K562 (cell line): Measurements from ENCODE around the gene RSRC1.

Experiments
- MYC ChIP-seq, 2 experiments: fragments of 250-450 bp in 1 of 2; sonication (Bioruptor Pico) in 1 of 2; IDR thresholded peaks; 2 replicates each; pipeline versions ENCODE4 v1.5.1 to v1.6.1; 2012 to 2021; ENCODE audit warnings: low read depth in 2 of 2, borderline replicate concordance in 1 of 2, improper control_type of control experiment in 1 of 2, low read length in 1 of 2, mild to moderate bottlenecking in 1 of 2, moderate library complexity in 1 of 2
- NFYB ChIP-seq: IDR thresholded peaks from 2 replicates; pipeline ENCODE4 v1.6.1; 2011; ENCODE audit warnings: mild to moderate bottlenecking, moderate library complexity; ENCODE audit not compliant: insufficient read length; ENCODE audit errors: extremely low read depth
- RERE ChIP-seq: sonication (generic); formaldehyde crosslinking; IDR thresholded peaks from 2 replicates; pipeline ENCODE4 v1.8.0; 2023; ENCODE audit warnings: missing genetic modification reagents, mild to moderate bottlenecking, borderline replicate concordance
- ZNF354B ChIP-seq: fragments of 250-450 bp; sonication (Bioruptor Pico); IDR thresholded peaks from 2 replicates; pipeline ENCODE4 v1.4.0; 2020
- TF ChIP-seq, protein P1 (sequence below): sonication (generic); formaldehyde crosslinking; IDR thresholded peaks from 2 replicates; pipeline ENCODE4 v1.8.0; 2022; ENCODE audit warnings: mild to moderate bottlenecking, missing genetic modification reagents

DNA sequence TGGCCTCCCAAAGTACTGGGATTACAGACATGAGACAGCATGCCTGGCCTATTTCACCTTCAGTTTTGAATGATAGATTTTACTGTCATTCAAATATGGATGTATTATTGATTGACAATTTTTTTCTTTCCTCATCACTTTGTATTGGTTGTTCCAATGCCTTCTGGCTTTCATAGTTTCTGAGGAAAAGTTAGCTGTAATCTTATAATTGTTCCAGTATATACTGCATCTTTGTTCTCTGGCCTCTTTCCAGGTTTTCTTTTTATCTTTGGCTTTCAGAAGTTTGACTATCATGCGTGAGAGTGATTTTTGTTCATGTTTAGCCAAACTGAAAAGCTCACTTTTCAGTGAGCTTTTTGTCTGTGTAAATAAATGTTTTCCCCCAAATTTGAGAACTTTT, 157.1 kb downstream of the RSRC1 start:
- TF ChIP-seq NFYB (no peak), RERE (CRISPR knock-in tag) (no peak), MYC (IDR thresholded peaks at IDR 0.05; ENCODE audit: low read depth, low read length) (no peak), MYC (CRISPR knock-in tag; IDR thresholded peaks at IDR 0.05; ENCODE audit: borderline replicate concordance, low read depth) (no peak), ZNF354B (CRISPR knock-in tag) (no peak)
- TF ChIP-seq, protein P1, sequence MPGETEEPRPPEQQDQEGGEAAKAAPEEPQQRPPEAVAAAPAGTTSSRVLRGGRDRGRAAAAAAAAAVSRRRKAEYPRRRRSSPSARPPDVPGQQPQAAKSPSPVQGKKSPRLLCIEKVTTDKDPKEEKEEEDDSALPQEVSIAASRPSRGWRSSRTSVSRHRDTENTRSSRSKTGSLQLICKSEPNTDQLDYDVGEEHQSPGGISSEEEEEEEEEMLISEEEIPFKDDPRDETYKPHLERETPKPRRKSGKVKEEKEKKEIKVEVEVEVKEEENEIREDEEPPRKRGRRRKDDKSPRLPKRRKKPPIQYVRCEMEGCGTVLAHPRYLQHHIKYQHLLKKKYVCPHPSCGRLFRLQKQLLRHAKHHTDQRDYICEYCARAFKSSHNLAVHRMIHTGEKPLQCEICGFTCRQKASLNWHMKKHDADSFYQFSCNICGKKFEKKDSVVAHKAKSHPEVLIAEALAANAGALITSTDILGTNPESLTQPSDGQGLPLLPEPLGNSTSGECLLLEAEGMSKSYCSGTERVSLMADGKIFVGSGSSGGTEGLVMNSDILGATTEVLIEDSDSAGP (CRISPR knock-in tag), result no peak
